Pancreas (tissue), 10 donors: ENCODE measurements around the gene COMMD1. TPM values are rescaled to one million over a fixed set of nuclear protein-coding genes. Genes with fewer than 3 reads are reported as not detected.
"Not testable (repeated sequence)": the region's sequence is repeated elsewhere in the genome, so short reads cannot be mapped to it uniquely, and the experiment has no call there.

Experiments used
- ATAC-seq, 4 donors: fragments of 200-7000 bp; cut with Tn5 transposase; one replicate each; pipeline versions ENCODE4 v1.8.0 to v1.9.1; 2020; ENCODE audit warnings: mild to moderate bottlenecking in 4 of 4, moderate library complexity in 4 of 4
- DNase-seq, 6 donors: peaks; one replicate each; pipeline ENCODE4 v3.0.0-alpha.2; 2020
- FAIRE-seq: peaks from 2 replicates; lab custom pipeline; 2012; peaks lifted over from hg19 to GRCh38; lab: Jason Lieb, UNC
- H3K27ac ChIP-seq, 4 donors: fragments of 200-600 bp; sonication (generic); 1 replicate in 3 of 4; 2 replicates in 1 of 4; pipeline versions ENCODE4 v1.5.0 to v1.8.0; 2020
- H3K27me3 ChIP-seq, 4 donors: fragments of 200-600 bp; one replicate each; pipeline ENCODE4 v1.8.0; 2021
- H3K36me3 ChIP-seq, 3 donors: fragments of 200-600 bp; sonication (generic) in 1 of 3; one replicate each; pipeline versions ENCODE4 v1.5.0 to v1.8.0; 2020 to 2021
- H3K4me1 ChIP-seq, 3 donors: fragments of 200-600 bp; one replicate each; pipeline ENCODE4 v1.8.0; 2021
- H3K4me3 ChIP-seq, 4 donors: fragments of 200-600 bp; sonication (generic) in 2 of 4; one replicate each; pipeline versions ENCODE4 v1.5.0 to v1.8.0; 2020 to 2021
- H3K9me3 ChIP-seq, 4 donors: fragments of 200-600 bp; one replicate each; pipeline ENCODE4 v1.8.0; 2021
- WGBS, 2 donors: extraction: QIAGEN DNeasy Blood & Tissue Kit; methylation state at CpG; one replicate each; pipeline ENCODE4 v1.1.7; 2013; 5-methylcytosine and 5-hydroxymethylcytosine counted together
- intact Hi-C, 3 donors: fragments of 100-400 bp; cut with DNase I; formaldehyde crosslinking; loops; one replicate each; pipeline versions ENCODE4 v1.11.1 to v1.14.2; 2022
- polyA plus RNA-seq, 2 donors: library from polyadenylated mRNA; stranded (reverse); fragments of 200-250 nt; gene quantifications; one replicate each; pipeline ENCODE4 v1.2.3, GENCODE V29; 2013
- total RNA-seq, 6 donors: library from RNA; stranded (reverse); fragmentation: NEBNext Ultra II Directional in 4 of 6; extraction: Animal tissue kit (Norgen Biotek cat#: 25700) in 4 of 6; gene quantifications; one replicate each; pipeline versions ENCODE4 v1.2.1 to v1.2.4, GENCODE V29; 2021 to 2023
- TF ChIP-seq, protein P1 (sequence below), 4 donors: fragments of 200-600 bp; sonication (generic) in 3 of 4; IDR thresholded peaks; one replicate each; pipeline versions ENCODE4 v1.5.0 to v1.8.0; 2021; ENCODE audit warnings: antibody characterized with exemption in 4 of 4
- donor health status: healthy with polysubstance abuse.
- donor health status: DM: no; HTN: no; CAD: no; lungs with moderate emphysema.
- donor health status: DM: no; HTN: no; CAD: no.
- donor health status: control.
- donor health status: control.
- donor health status: Bipolar disorder and iron deficiency.
- donor health status: DM: yes; HTN: yes; CAD: no.
- donor health status: DM: no; HTN: no; CAD: no.
- donor health status: DM: no; HTN: no; CAD: no.
- donor health status: DM: yes; HTN: yes; CAD: no.

COMMD1 gene
- total and polyA plus RNA-seq, 8 donors, result 9.3 to 27.0 (median 15.8) TPM

DNA sequence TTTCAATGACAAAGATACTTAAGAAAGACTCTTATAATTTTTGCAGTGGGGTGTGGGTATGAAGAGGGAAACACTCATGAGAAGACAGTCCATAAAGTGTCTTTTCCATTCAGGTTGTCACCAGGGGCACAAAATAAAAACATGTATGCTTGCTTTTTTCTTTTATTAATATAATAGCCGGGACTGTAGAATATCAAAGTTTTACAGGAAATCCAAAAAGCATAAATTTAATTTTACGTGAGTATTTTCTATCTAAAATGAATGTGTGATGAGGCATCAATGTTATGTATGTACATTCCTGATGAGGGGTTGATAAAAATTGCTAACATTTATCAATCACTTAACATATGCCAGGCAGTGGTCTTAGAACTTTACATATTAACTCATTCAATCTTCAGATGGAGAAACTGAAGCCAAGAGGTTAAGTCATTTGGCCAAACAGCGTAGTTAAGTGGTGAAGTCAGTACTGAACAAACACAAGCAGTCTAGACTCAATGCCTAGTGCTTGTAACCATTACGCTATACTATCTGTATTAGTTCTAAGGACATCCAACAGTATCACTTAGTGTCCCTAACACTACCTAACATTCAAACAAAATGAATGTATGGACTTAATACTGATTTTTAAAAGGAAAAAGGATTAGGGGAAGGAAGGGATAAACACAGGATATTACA lies 27.8 kb upstream of the COMMD1 start:
- no peak for DNase-seq
- intact Hi-C loops, result no loop called here
- FAIRE-seq, result no peak
- TF ChIP-seq, protein P1, sequence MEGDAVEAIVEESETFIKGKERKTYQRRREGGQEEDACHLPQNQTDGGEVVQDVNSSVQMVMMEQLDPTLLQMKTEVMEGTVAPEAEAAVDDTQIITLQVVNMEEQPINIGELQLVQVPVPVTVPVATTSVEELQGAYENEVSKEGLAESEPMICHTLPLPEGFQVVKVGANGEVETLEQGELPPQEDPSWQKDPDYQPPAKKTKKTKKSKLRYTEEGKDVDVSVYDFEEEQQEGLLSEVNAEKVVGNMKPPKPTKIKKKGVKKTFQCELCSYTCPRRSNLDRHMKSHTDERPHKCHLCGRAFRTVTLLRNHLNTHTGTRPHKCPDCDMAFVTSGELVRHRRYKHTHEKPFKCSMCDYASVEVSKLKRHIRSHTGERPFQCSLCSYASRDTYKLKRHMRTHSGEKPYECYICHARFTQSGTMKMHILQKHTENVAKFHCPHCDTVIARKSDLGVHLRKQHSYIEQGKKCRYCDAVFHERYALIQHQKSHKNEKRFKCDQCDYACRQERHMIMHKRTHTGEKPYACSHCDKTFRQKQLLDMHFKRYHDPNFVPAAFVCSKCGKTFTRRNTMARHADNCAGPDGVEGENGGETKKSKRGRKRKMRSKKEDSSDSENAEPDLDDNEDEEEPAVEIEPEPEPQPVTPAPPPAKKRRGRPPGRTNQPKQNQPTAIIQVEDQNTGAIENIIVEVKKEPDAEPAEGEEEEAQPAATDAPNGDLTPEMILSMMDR (IDR thresholded peaks at IDR 0.05), result no peak
- H3K27me3 ChIP-seq, result no peaks in the 10 kb centered on the region
- WGBS, 2 donors, result 91 to 94% methylated on average over 4 of the region's 4 CpGs
- no peak overlapping the region for H3K4me3 ChIP-seq
- H3K4me1 ChIP-seq, result no peaks in the 10 kb centered on the region
- H3K36me3 ChIP-seq, result peaks cover 15 to 89% (median 39%) of the 10 kb centered on the region in 3 donors
- H3K27ac ChIP-seq, result no peak overlapping the region
- no peak for ATAC-seq
- no peaks in the 10 kb centered on the region for H3K9me3 ChIP-seq

DNA sequence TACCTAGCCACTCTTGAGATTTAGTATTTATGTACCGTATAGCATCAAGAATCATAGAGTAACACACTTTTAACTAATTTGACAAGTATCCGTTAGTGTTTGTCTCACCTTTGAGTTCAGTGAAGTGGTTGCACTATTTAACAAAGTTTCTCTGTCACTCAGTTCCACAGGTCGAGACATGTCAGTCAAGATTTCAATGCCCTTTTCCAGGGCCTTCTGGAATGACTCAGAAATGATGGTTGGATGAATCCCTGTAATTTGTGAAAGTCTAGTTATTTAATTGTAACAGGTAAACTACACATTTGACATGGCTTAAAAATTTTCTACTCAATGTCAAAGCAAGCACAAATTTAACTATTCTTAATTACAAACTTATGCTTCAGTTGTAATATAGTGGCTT lies 26.7 kb upstream of the COMMD1 start:
- H3K27ac ChIP-seq, result no peak overlapping the region
- no peak overlapping the region for H3K4me3 ChIP-seq
- DNase-seq (no peak), FAIRE-seq (no peak), ATAC-seq (no peak)
- H3K9me3 ChIP-seq, result no peaks in the 10 kb centered on the region
- TF ChIP-seq, protein P1 (IDR thresholded peaks at IDR 0.05), result no peak
- intact Hi-C loops, result no loop called here
- 93 to 96% methylated on average over 3 of the region's 3 CpGs for WGBS, 2 donors
- peaks cover 11 to 88% (median 42%) of the 10 kb centered on the region in 3 donors for H3K36me3 ChIP-seq
- no peaks in the 10 kb centered on the region for H3K4me1 ChIP-seq
- H3K27me3 ChIP-seq, result no peaks in the 10 kb centered on the region

DNA sequence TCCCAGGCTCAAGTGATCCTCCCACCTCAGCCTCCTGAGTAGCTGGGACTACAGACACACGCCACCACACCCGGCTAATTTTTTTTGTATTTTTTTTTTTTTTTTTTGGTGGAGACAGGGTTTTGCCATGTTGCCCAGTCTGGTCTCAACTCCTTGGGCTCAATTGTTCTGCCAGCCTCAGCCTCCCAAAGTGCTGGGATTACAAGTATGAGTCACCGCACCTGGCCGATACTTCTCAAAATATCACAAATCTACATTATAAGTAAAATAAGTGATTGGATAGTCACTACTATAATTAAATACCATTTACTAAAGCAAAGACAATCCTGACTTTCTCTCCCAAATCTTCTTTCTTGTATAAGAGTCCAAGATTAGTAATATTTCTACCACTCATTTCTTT lies 26.1 kb upstream of the COMMD1 start:
- H3K27ac ChIP-seq, intact Hi-C loops, H3K27me3 ChIP-seq, FAIRE-seq, H3K9me3 ChIP-seq, ATAC-seq, DNase-seq, H3K4me1 ChIP-seq, H3K4me3 ChIP-seq: not testable (repeated sequence)
- WGBS, 2 donors, result 90 to 100% methylated on average over 4 of the region's 4 CpGs
- peaks cover 13 to 87% (median 45%) of the 10 kb centered on the region in 3 donors for H3K36me3 ChIP-seq

DNA sequence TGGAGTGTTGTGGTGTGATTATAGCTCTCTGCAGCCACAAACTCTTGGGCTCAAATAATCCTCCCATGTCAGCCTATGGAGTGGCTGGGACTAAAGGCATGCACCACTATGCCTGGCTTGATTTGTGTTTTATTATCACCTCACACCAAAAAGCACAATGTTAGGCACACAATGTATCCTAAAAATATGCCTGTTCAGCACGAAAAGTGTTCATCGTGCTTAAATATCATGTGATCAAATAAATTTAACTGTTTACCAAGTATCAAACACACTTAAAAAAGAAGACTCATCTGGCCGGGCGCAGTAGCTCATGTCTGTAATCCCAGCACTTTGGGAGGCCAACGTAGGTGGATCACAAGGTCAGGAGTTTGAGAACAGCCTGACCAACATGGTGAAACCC lies 22.6 kb upstream of the COMMD1 start:
- Histone ChIP-seq H3K4me3 (no peak overlapping the region), H3K9me3 (no peaks in the 10 kb centered on the region), H3K27ac (no peak overlapping the region), H3K27me3 (no peaks in the 10 kb centered on the region), H3K36me3 (peaks cover 11 to 65% (median 44%) of the 10 kb centered on the region in 3 donors), H3K4me1 (peaks cover 5 to 14% (median 5%) of the 10 kb centered on the region in 3 donors)
- ATAC-seq (no peak), DNase-seq (no peak), FAIRE-seq (no peak)
- TF ChIP-seq, protein P1 (IDR thresholded peaks at IDR 0.05), result no peak
- WGBS, 2 donors, result 81 to 87% methylated on average over 5 of the region's 5 CpGs
- intact Hi-C loops, result no loop called here

DNA sequence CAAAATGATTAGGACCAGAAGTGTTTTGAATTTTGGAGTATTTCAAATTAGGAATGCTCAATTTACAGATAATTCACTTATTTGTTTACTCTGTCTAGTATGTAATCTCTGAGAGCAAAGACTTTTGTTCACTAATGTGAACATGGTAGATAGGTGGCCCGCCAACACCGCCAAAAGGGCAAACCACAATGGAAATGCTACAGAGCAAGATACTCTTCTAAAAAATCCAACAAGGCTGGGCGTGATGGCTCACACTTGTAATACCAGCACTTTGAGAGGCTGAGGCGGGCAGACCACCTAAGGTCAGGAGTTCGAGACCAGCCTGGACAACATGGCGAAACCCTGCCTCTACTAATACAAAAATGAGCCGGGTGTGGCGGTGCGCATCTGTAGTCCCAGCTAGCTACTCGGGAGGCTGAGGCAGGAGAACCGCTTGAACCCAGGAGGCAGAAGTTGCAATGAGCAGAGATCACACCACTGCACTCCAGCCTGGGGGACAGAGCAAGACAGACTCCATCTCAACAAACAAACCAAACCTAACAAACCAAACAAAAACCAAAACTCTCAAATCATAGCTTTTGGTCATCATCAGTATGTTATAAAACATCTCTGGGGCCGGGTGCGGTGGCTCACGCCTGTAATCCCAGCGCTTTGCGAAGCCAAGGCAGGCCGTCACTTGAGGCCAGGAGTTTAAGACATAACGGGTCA lies 19.4 kb upstream of the COMMD1 start:
- FAIRE-seq (no peak), ATAC-seq (no peak), DNase-seq (no peak)
- Histone ChIP-seq H3K27ac (no peak overlapping the region), H3K9me3 (no peaks in the 10 kb centered on the region), H3K36me3 (peaks cover 2 to 33% (median 20%) of the 10 kb centered on the region in 3 donors), H3K4me1 (peaks cover 5 to 14% (median 5%) of the 10 kb centered on the region in 3 donors), H3K4me3 (no peak overlapping the region), H3K27me3 (no peaks in the 10 kb centered on the region)
- intact Hi-C loops, result no loop called here
- WGBS, 2 donors, result 86 to 92% methylated on average over 18 of the region's 18 CpGs
- TF ChIP-seq, protein P1 (IDR thresholded peaks at IDR 0.05), result no peak
